ENCODE measurements around the gene RAI1.
"Not testable (repeated sequence)": the region's sequence is repeated elsewhere in the genome, so short reads cannot be mapped to it uniquely, and the experiment has no call there.

GRCh38 chr17:17808200-17808599 is 126.9 kb downstream of the RAI1 start:
- TF ChIP-seq FOXK2 (IDR thresholded peaks at IDR 0.05); LEF1 (IDR thresholded peaks at IDR 0.05; ENCODE audit: borderline replicate concordance); L3MBTL2 (conservative IDR thresholded peaks at IDR 0.05); NFRKB (IDR thresholded peaks at IDR 0.05): not testable (repeated sequence)

Measured in HEK293T (cell line).